Endodermal cell (in vitro differentiated cells): ENCODE data around the gene TMEM186. TPM values are rescaled to one million over a fixed set of nuclear protein-coding genes. Genes with fewer than 3 reads are reported as not detected.
"Not testable (repeated sequence)": the region's sequence is repeated elsewhere in the genome, so short reads cannot be mapped to it uniquely, and the experiment has no call there.

Experiments
- DNase-seq: peaks from one replicate; pipeline ENCODE4 v3.0.0-alpha.2; 2017
- H3K27ac ChIP-seq: 2 replicates; pipeline ENCODE4 v1.5.1; 2013; ENCODE audit warnings: mild to moderate bottlenecking, low read depth, low read length, moderate library complexity
- H3K27me3 ChIP-seq: 2 replicates; pipeline ENCODE4 v1.6.1; 2013; ENCODE audit warnings: mild to moderate bottlenecking, low read length, moderate library complexity; ENCODE audit not compliant: insufficient read depth, control insufficient read depth, poor library complexity, severe bottlenecking
- H3K36me3 ChIP-seq: 2 replicates; pipeline ENCODE4 v1.7.0; 2013; ENCODE audit warnings: mild to moderate bottlenecking, low read length, moderate library complexity; ENCODE audit not compliant: control insufficient read depth, insufficient read depth
- H3K4me1 ChIP-seq: one replicate; pipeline ENCODE4 v1.7.0; 2013; ENCODE audit warnings: low read length; ENCODE audit not compliant: control insufficient read depth, insufficient read depth
- H3K4me3 ChIP-seq: 2 replicates; pipeline ENCODE4 v1.5.1; 2013; ENCODE audit warnings: mild to moderate bottlenecking, low read length, moderate library complexity
- H3K9ac ChIP-seq: 2 replicates; pipeline ENCODE4 v1.6.1; 2013; ENCODE audit warnings: mild to moderate bottlenecking, low read length, moderate library complexity; ENCODE audit not compliant: poor library complexity, severe bottlenecking; ENCODE audit errors: extremely low read depth
- H3K9me3 ChIP-seq: 2 replicates; pipeline ENCODE4 v1.6.1; 2013; ENCODE audit warnings: mild to moderate bottlenecking, low read length, moderate library complexity; ENCODE audit not compliant: control insufficient read depth
- H3K27ac Mint-ChIP-seq: 2 replicates; pipeline ENCODE4 v1.8.0; 2020; ENCODE audit warnings: mixed read lengths
- H3K27me3 Mint-ChIP-seq: 2 replicates; pipeline ENCODE4 v1.8.0; 2021; ENCODE audit warnings: mild to moderate bottlenecking, mixed read lengths; ENCODE audit not compliant: insufficient read depth
- H3K36me3 Mint-ChIP-seq: 2 replicates; pipeline ENCODE4 v1.8.0; 2020; ENCODE audit warnings: low read depth, mixed read lengths
- H3K4me1 Mint-ChIP-seq: 2 replicates; pipeline ENCODE4 v1.8.0; 2020; ENCODE audit warnings: mixed read lengths
- H3K4me3 Mint-ChIP-seq: 2 replicates; pipeline ENCODE4 v1.8.0; 2020; ENCODE audit warnings: mild to moderate bottlenecking, moderate library complexity, mixed read lengths
- H3K9me3 Mint-ChIP-seq: 2 replicates; pipeline ENCODE4 v1.8.0; 2020; ENCODE audit warnings: mild to moderate bottlenecking, mixed read lengths
- CTCF ChIP-seq: fragments of 200-600 bp; sonication (generic); conservative IDR thresholded peaks from 2 replicates; pipeline ENCODE4 v1.5.0; 2021; ENCODE audit warnings: antibody characterized with exemption, mild to moderate bottlenecking
- WGBS, 2 experiments: methylation state at CpG; one replicate each; pipeline versions ENCODE4 v1.1.5 to v1.1.7; 2013; ENCODE audit warnings: missing lambda C conversion rate in 2 of 2, mixed read lengths in 1 of 2; ENCODE audit not compliant: insufficient coverage in 1 of 2, insufficient read length in 1 of 2; 5-methylcytosine and 5-hydroxymethylcytosine counted together
- total RNA-seq, 2 donors: library from RNA; stranded (reverse); fragmentation: NEBNext Ultra II Directional in 1 of 2; extraction: Animal tissue kit (Norgen Biotek cat#: 25700) in 1 of 2; gene quantifications; 2 replicates in 1 of 2; 3 replicates in 1 of 2; pipeline ENCODE4 v1.2.1, GENCODE V29; 2021

Gene TMEM186
- total RNA-seq, 2 donors from 2014 or later = 10.9 to 14.0 TPM

GRCh38 chr16:8753416-8754054 is 43.9 kb downstream of the TMEM186 start:
- Histone ChIP-seq H3K9me3 (no peaks in the 10 kb centered on the region), H3K4me3 (no peak overlapping the region), H3K27ac (no peak overlapping the region), H3K27me3 (no peaks in the 10 kb centered on the region), H3K9ac (no peak overlapping the region), H3K4me1 (peaks cover 7% of the 10 kb centered on the region), H3K36me3 (no peaks in the 10 kb centered on the region)
- TF ChIP-seq CTCF = no peak
- Mint-ChIP-seq H3K27ac (no peak overlapping the region), H3K9me3 (no peaks in the 10 kb centered on the region), H3K4me3 (no peak overlapping the region), H3K36me3 (peaks cover 3% of the 10 kb centered on the region), H3K27me3 (no peaks in the 10 kb centered on the region), H3K4me1 (peaks cover 8% of the 10 kb centered on the region)
- DNase-seq = no peak
- 69 to 73% methylated on average over 6 to 8 of the region's 9 CpGs for WGBS, 2 experiments

- no peak overlapping the region for H3K4me3 Mint-ChIP-seq
- DNase-seq = no peak
- WGBS, 2 experiments = 44 to 60% methylated on average over 1 to 2 of the region's 2 CpGs
- H3K9ac ChIP-seq = no peak overlapping the region
- peaks cover 8% of the 10 kb centered on the region for H3K4me1 Mint-ChIP-seq
- H3K4me3 ChIP-seq = no peak overlapping the region
- peaks cover 7% of the 10 kb centered on the region for H3K4me1 ChIP-seq
- no peaks in the 10 kb centered on the region for H3K9me3 Mint-ChIP-seq
- no peak for TF ChIP-seq CTCF
- no peaks in the 10 kb centered on the region for H3K27me3 ChIP-seq
- H3K9me3 ChIP-seq = no peaks in the 10 kb centered on the region
- no peaks in the 10 kb centered on the region for H3K36me3 ChIP-seq
- H3K27ac ChIP-seq = no peak overlapping the region
- no peak overlapping the region for H3K27ac Mint-ChIP-seq
- no peaks in the 10 kb centered on the region for H3K27me3 Mint-ChIP-seq
- H3K36me3 Mint-ChIP-seq = peaks cover 3% of the 10 kb centered on the region
Observed at GRCh38 chr16:8752706-8753105, 44.7 kb downstream of the TMEM186 start.

- H3K4me1 ChIP-seq = peaks cover 7% of the 10 kb centered on the region
- no peak overlapping the region for H3K9ac ChIP-seq
- Mint-ChIP-seq H3K27me3 (no peaks in the 10 kb centered on the region), H3K9me3 (no peaks in the 10 kb centered on the region), H3K27ac (no peak overlapping the region), H3K4me1 (peaks cover 8% of the 10 kb centered on the region), H3K36me3 (peaks cover 6% of the 10 kb centered on the region), H3K4me3 (no peak overlapping the region)
- H3K4me3 ChIP-seq = no peak overlapping the region
- H3K27ac ChIP-seq = no peak overlapping the region
- TF ChIP-seq CTCF = no peak
- DNase-seq = peak; percentile 75
- H3K36me3 ChIP-seq = no peaks in the 10 kb centered on the region
- 69 to 75% methylated on average over 9 to 14 of the region's 14 CpGs for WGBS, 2 experiments
- no peaks in the 10 kb centered on the region for H3K9me3 ChIP-seq
- H3K27me3 ChIP-seq = no peaks in the 10 kb centered on the region
Observed at GRCh38 chr16:8751481-8752311, 45.7 kb downstream of the TMEM186 start.

- not testable (repeated sequence) for H3K36me3 Mint-ChIP-seq, H3K4me3 ChIP-seq, H3K27ac Mint-ChIP-seq, H3K27ac ChIP-seq, DNase-seq, H3K27me3 Mint-ChIP-seq, H3K9me3 Mint-ChIP-seq, H3K4me1 ChIP-seq, H3K27me3 ChIP-seq, H3K36me3 ChIP-seq, H3K9me3 ChIP-seq, H3K4me3 Mint-ChIP-seq, H3K4me1 Mint-ChIP-seq, H3K9ac ChIP-seq
- 86 to 96% methylated on average over 4 to 9 of the region's 9 CpGs for WGBS, 2 experiments
Observed at GRCh38 chr16:8748944-8749343, 48.5 kb downstream of the TMEM186 start.
